Endothelial cell of umbilical vein (primary cell): Measurements from ENCODE around the gene MYD88. TPM values are rescaled to one million over a fixed set of nuclear protein-coding genes. Genes with fewer than 3 reads are reported as not detected.

Experiments used
- BruUV-seq: library from RNA; stranded (reverse); fragments of 400-500 nt; replicated peaks from 2 replicates; lab custom pipeline; 2021; lab: Mats Ljungman, UMichigan
- CTCF ChIA-PET: fragments of 300-600, 350-600 bp; sonication (Branson Sonifier 250); formaldehyde crosslinking; loops from one replicate; lab custom pipeline; 2021; ENCODE audit warnings: antibody characterized with exemption, inconsistent platforms; lab: Charles Lee
- POLR2A ChIA-PET: fragments of 300-600, 350-600 bp; sonication (Branson Sonifier 250); formaldehyde crosslinking; loops from one replicate; lab custom pipeline; 2021; ENCODE audit warnings: antibody characterized with exemption, inconsistent platforms; lab: Charles Lee
- DNase-seq: peaks from one replicate; pipeline ENCODE4 v3.0.0-alpha.2; 2011; ENCODE audit warnings: low read depth, low spot score
- FAIRE-seq: peaks from 2 replicates; lab custom pipeline; 2011; peaks lifted over from hg19 to GRCh38; lab: Jason Lieb, UNC
- H2AFZ ChIP-seq: 2 replicates; pipeline ENCODE4 v1.6.0; 2012; ENCODE audit warnings: low read depth, low read length, control low read depth, inconsistent platforms
- H3K27ac ChIP-seq: 2 replicates; pipeline ENCODE4 v1.5.1; 2011; ENCODE audit warnings: low read depth, mild to moderate bottlenecking, control low read depth, low read length, moderate library complexity; ENCODE audit not compliant: insufficient read depth
- H3K27me3 ChIP-seq, 2 experiments: 2 replicates each; pipeline versions ENCODE4 v1.6.0 to v1.6.1; 2011; ENCODE audit warnings: low read length in 2 of 2, mixed read lengths in 1 of 2; ENCODE audit not compliant: control insufficient read depth in 2 of 2, insufficient read depth in 2 of 2
- H3K36me3 ChIP-seq, 2 experiments: 2 replicates in 1 of 2; 3 replicates in 1 of 2; pipeline ENCODE4 v1.5.1; 2011; ENCODE audit warnings: low read length in 2 of 2, mild to moderate bottlenecking in 1 of 2, moderate library complexity in 1 of 2; ENCODE audit not compliant: control insufficient read depth in 2 of 2, insufficient read depth in 2 of 2; ENCODE audit errors: extremely low read depth in 1 of 2
- H3K4me1 ChIP-seq: 3 replicates; pipeline ENCODE4 v1.5.1; 2011; ENCODE audit warnings: mild to moderate bottlenecking, low read length; ENCODE audit not compliant: control insufficient read depth, insufficient read depth; ENCODE audit errors: extremely low read depth
- H3K4me2 ChIP-seq: 2 replicates; pipeline ENCODE4 v1.6.1; 2011; ENCODE audit warnings: low read length, control low read depth, mixed read lengths; ENCODE audit not compliant: insufficient read depth
- H3K4me3 ChIP-seq, 3 experiments: fragments of 200-600 bp in 1 of 3; sonication (generic), shearing (Covaris generic) in 1 of 3; replicated peaks in 1 of 3; 2 replicates each; pipeline ENCODE4 v1.5.1; 2011 to 2016; ENCODE audit warnings: control low read depth in 3 of 3, low read length in 3 of 3, mild to moderate bottlenecking in 2 of 3, inconsistent platforms in 1 of 3, low read depth in 1 of 3, moderate library complexity in 1 of 3; ENCODE audit not compliant: insufficient read depth in 1 of 3
- H3K79me2 ChIP-seq: 2 replicates; pipeline ENCODE4 v1.6.0; 2012; ENCODE audit warnings: low read length, inconsistent platforms; ENCODE audit not compliant: control insufficient read depth, insufficient read depth
- H3K9ac ChIP-seq: replicated peaks from 2 replicates; pipeline ENCODE3; 2011; ENCODE audit warnings: low read length, control low read depth; ENCODE audit not compliant: insufficient read depth; ENCODE audit errors: extremely low read depth
- H3K9me1 ChIP-seq: replicated peaks from 3 replicates; pipeline ENCODE4 v1.6.0; 2011; ENCODE audit warnings: mild to moderate bottlenecking, low read length; ENCODE audit not compliant: control insufficient read depth, insufficient read depth; ENCODE audit errors: extremely low read depth
- H3K9me3 ChIP-seq: replicated peaks from 2 replicates; pipeline ENCODE4 v1.5.1; 2012; ENCODE audit warnings: low read length, inconsistent platforms; ENCODE audit not compliant: control insufficient read depth, insufficient read depth
- H4K20me1 ChIP-seq: replicated peaks from 2 replicates; pipeline ENCODE3; 2011; ENCODE audit warnings: mild to moderate bottlenecking, low read length; ENCODE audit not compliant: control insufficient read depth, insufficient read depth; ENCODE audit errors: extremely low read depth
- EZH2 ChIP-seq: IDR thresholded peaks from 2 replicates; pipeline ENCODE4 v1.6.1; 2012; ENCODE audit warnings: borderline replicate concordance, low read depth, mild to moderate bottlenecking, moderate library complexity, low read length, inconsistent platforms; ENCODE audit not compliant: severe bottlenecking
- FOS ChIP-seq: IDR thresholded peaks from 2 replicates; pipeline ENCODE4 v1.6.1; 2011; ENCODE audit warnings: mild to moderate bottlenecking, low read length, moderate library complexity, borderline replicate concordance; ENCODE audit not compliant: insufficient read depth
- GATA2 ChIP-seq: IDR thresholded peaks from 2 replicates; pipeline ENCODE4 v1.7.0; 2011; ENCODE audit warnings: low read depth, mild to moderate bottlenecking, moderate library complexity, mixed read lengths, low read length; ENCODE audit not compliant: insufficient read length, insufficient read depth
- MAX ChIP-seq: IDR thresholded peaks from 2 replicates; pipeline ENCODE4 v1.6.1; 2011; ENCODE audit not compliant: insufficient read depth, insufficient read length
- MYC ChIP-seq: IDR thresholded peaks from one replicate; pipeline ENCODE4 v1.6.1; 2011; ENCODE audit warnings: mild to moderate bottlenecking, low read depth, low read length
- POLR2A ChIP-seq: IDR thresholded peaks from 2 replicates; pipeline ENCODE4 v1.6.1; 2012; ENCODE audit warnings: low read depth, mild to moderate bottlenecking, control low read depth, low read length
- POLR2AphosphoS5 ChIP-seq: IDR thresholded peaks from 2 replicates; pipeline ENCODE4 v1.6.1; 2012; ENCODE audit warnings: low read depth, mild to moderate bottlenecking, control low read depth, low read length, moderate library complexity; ENCODE audit not compliant: insufficient read depth
- dilution Hi-C: fragments of 300-500 bp; cut with MboI; formaldehyde crosslinking; loops from one replicate; pipeline ENCODE4 v1.15.0; 2019; ENCODE audit warnings: low sequenced_read_pairs; ENCODE audit not compliant: extremely low pct_ligation_motif_present
- intact Hi-C: fragments of 100-400 bp; cut with micrococcal nuclease; formaldehyde crosslinking; loops from one replicate; pipeline ENCODE4 v1.10.0; 2022
- polyA plus RNA-seq, 4 experiments: library from polyadenylated mRNA; depleted of rRNA in 3 of 4; stranded (reverse) in 3 of 4; unstranded in 1 of 4; fragments of >200 nt; gene quantifications; 2 replicates each; pipeline versions ENCODE4 v1.2.1 to v1.2.3, GENCODE V29; 2011 to 2012; ENCODE audit warnings: missing spikeins in 1 of 4
- total RNA-seq: library from RNA; stranded (reverse); gene quantifications from 2 replicates; pipeline ENCODE4 v1.2.3, GENCODE V29; 2021
- TF ChIP-seq, protein P1 (sequence below), 2 donors: IDR thresholded peaks; 1 replicate in 1 of 2; 2 replicates in 1 of 2; pipeline ENCODE4 v1.5.1; 2011; ENCODE audit warnings: low read length in 2 of 2, mild to moderate bottlenecking in 2 of 2, moderate library complexity in 2 of 2, control low read depth in 1 of 2, inconsistent platforms in 1 of 2, low read depth in 1 of 2; ENCODE audit not compliant: insufficient read depth in 1 of 2; ENCODE audit errors: extremely low read depth in 1 of 2

The MYD88 gene
- total and polyA plus RNA-seq, 2 donors (not counting 3 experiments of a cell fraction or from before 2014, with no cell fraction given): 35.1 to 55.0 TPM

DNA sequence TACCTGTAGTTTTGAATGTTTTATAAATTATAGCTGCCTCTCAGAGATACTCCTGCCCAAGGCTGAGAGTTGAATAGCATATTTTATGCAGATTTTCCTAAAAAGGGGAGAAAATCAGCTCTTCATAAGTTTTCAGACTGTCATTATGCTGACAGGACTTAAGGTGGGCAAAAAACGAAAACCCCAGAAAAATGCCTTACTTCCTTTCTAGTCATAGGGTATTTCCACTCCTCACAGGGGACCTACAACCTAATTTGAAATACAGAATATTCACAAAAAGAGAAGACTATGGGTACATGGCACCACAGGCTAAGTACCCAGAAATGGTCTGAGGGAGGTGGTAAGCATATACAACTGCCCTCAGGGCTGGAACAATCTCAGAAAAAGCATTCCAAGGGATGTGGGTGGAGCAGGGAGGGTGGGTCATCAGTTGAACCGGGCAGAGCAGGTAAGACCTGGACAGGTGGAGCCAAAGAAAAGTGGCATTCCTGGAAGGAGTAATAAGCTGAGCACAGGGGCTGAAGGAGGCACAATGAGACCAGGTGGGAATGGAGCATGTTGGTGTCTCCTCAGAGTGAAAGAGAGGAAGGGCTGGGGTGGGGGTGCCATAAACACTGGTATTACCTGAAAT, 16.3 kb downstream of the MYD88 start:
- CTCF ChIA-PET: interaction anchor here (0.7 to 4.2 kb wide), 2 partner anchors 10 to 13 kb away, joined by 3 to 20 read pairs; partner anchors contain the start of gene OXSR1
- FAIRE-seq: no peak
- H3K4me2 ChIP-seq: no peak overlapping the region

More for the DNA sequence above, 16.3 kb downstream of the MYD88 start:
- Histone ChIP-seq H3K9ac (no peak overlapping the region), H3K79me2 (no peaks in the 10 kb centered on the region), H3K36me3 (no peaks in the 10 kb centered on the region), H3K4me1 (no peaks in the 10 kb centered on the region), H3K27ac (no peak overlapping the region), H3K9me1 (no peaks in the 10 kb centered on the region), H2AFZ (no peak overlapping the region), H4K20me1 (no peaks in the 10 kb centered on the region), H3K4me3 (no peak overlapping the region), H3K27me3 (no peaks in the 10 kb centered on the region), H3K9me3 (no peaks in the 10 kb centered on the region)
- dilution Hi-C loops: no loop called here
- DNase-seq: no peak
- intact Hi-C loops: no loop called here
- no TSS peak for BruUV-seq
- POLR2A ChIA-PET: interaction anchor here (1.0 kb wide), 1 partner anchor 11 kb away, joined by 4 read pairs; the partner anchor contains the start of gene OXSR1
- TF ChIP-seq MYC: no peak
- TF ChIP-seq MAX: no peak
- no peak for TF ChIP-seq GATA2
- no peak for TF ChIP-seq POLR2AphosphoS5
- TF ChIP-seq POLR2A: no peak
- TF ChIP-seq, protein P1, sequence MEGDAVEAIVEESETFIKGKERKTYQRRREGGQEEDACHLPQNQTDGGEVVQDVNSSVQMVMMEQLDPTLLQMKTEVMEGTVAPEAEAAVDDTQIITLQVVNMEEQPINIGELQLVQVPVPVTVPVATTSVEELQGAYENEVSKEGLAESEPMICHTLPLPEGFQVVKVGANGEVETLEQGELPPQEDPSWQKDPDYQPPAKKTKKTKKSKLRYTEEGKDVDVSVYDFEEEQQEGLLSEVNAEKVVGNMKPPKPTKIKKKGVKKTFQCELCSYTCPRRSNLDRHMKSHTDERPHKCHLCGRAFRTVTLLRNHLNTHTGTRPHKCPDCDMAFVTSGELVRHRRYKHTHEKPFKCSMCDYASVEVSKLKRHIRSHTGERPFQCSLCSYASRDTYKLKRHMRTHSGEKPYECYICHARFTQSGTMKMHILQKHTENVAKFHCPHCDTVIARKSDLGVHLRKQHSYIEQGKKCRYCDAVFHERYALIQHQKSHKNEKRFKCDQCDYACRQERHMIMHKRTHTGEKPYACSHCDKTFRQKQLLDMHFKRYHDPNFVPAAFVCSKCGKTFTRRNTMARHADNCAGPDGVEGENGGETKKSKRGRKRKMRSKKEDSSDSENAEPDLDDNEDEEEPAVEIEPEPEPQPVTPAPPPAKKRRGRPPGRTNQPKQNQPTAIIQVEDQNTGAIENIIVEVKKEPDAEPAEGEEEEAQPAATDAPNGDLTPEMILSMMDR (IDR thresholded peaks at IDR 0.05; ENCODE audit: extremely low read depth in 1 of 2, insufficient read depth in 1 of 2, low read depth in 1 of 2, low read length in 2 of 2): no peak
- no peak for TF ChIP-seq EZH2
- no peak for TF ChIP-seq FOS
